NB4 (cell line): ENCODE results near the gene CACNA1D.

ENCODE experiments used
- CTCF ChIP-seq: IDR thresholded peaks from one replicate; pipeline ENCODE4 v1.5.1; 2012; ENCODE audit warnings: low read depth, low read length
- MAX ChIP-seq: IDR thresholded peaks from 2 replicates; pipeline ENCODE4 v1.6.1; 2011; ENCODE audit warnings: low read depth, low read length
- MYC ChIP-seq: IDR thresholded peaks from 2 replicates; pipeline ENCODE4 v1.6.1; 2011; ENCODE audit warnings: low read depth, low read length
- POLR2A ChIP-seq: IDR thresholded peaks from 2 replicates; pipeline ENCODE4 v1.6.1; 2011; ENCODE audit warnings: mild to moderate bottlenecking; ENCODE audit not compliant: insufficient read length; ENCODE audit errors: extremely low read depth

GRCh38 chr3:53511246-53511645 lies 16.8 kb downstream of the CACNA1D start:
- no peak for TF ChIP-seq CTCF
- TF ChIP-seq POLR2A, result no peak
- no peak for TF ChIP-seq MAX
- no peak for TF ChIP-seq MYC
